GM21786 (cell line): ENCODE measurements around the gene CAPZA1.

ENCODE experiments used
- ATAC-seq: cut with Tn5 transposase; IDR thresholded peaks from one replicate; pipeline ENCODE4 v1.9.1; 2021; ENCODE audit not compliant: unreplicated experiment

CAPZA1 gene

GRCh38 chr1:112675728-112676381 is 56.2 kb downstream of the CAPZA1 start:
- ATAC-seq: no peak

DNA sequence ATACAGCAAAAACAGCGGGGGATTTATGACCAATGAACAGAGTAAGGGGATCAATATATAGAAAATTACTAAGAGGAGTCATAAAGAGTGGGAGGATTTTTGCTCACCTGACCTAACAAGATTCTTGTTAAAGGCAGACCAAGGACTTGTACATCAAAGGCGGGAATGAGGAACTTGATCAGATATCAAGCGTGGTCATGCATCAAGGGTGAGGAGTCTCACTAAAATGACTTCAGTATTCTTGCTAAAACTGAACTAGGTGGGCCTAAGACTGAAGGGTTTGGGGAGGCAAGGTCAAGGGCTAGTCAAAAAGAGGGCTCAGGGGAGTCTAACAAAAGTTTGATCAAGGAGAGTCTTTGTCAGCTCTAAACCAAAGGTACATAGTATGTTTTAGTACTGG is 56.9 kb downstream of the CAPZA1 start:
- ATAC-seq: no peak

- no peak for ATAC-seq
Observed at GRCh38 chr1:112677501-112677900, 57.9 kb downstream of the CAPZA1 start.

GRCh38 chr1:112678605-112679004 is 59.0 kb downstream of the CAPZA1 start:
- no peak for ATAC-seq

DNA sequence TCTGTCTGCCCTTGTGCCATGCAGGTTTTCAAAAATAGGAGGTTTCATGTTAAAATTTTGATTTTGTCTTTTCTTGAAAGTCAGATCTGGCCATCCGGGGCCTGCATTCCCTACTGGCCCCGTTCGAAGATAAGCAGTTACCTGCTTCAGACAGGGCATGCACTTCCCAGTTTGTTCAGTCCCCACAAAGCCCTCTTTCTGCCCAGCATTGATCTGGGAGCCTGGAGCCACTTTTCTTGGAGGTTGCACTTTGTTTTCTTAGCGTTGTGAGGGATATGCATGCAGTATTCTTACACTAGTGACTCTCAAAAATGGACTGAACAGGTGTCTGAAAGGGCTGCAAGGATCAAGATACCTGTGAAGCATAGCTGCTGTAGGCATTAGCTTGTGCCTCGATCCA is 66.3 kb downstream of the CAPZA1 start:
- ATAC-seq: no peak

DNA sequence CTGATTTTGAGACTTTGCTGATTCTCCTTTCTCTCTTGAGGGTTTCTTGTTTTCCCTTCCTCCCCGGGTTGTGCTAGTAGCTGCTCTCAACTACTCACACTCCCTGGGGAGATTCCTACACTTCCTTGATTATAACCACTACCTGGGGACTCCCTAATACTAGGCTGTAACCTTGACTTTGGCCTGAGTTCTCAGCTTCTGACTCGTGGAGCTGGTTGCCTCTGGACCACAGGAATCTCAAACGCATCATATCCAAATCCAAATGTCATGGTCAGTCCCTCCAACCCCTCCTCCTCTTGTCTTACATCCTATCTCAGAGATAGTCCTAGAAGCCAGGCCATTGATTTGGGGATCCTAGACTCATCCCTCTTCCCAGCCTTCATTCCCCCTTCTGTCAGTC is 66.8 kb downstream of the CAPZA1 start:
- ATAC-seq: no peak

GRCh38 chr1:112686835-112687234 is 67.2 kb downstream of the CAPZA1 start:
- ATAC-seq: no peak

- ATAC-seq: no peak
Observed at GRCh38 chr1:112687361-112687760, 67.7 kb downstream of the CAPZA1 start.

DNA sequence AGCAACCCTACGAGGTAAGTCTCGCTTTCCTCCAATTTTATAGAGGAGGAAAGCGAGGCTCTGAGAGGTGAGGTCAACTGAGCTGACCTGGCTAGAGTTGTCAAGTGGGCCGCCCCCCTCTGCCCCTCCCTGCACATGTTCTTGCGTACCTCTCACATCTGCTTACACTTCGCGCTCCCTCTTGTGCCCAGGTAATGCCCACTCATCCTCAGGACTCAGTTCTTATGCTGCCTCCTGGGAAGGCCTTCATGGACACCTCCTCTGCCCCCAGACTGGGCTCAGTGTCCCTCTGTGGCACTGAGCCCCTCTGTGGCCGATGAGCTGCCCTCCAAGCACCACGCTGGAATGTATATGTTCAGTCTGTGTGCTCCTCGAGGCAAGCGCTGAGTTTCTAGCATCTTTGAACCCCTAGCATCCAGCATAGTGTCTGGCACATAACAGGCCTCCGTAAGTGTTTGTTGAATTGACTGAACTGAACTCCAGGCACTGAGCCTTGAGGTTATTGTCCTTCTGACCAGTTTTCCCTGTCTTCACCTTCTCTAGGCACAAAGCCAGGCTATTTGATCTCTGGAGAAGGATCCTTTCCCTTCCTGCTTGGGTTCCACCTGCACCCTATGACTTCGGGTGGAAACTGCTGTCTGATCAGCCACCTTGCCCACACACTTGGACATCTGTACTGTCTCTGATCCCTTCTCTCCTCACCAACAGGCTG is 68.3 kb downstream of the CAPZA1 start:
- no peak for ATAC-seq

- no peak for ATAC-seq
Observed at GRCh38 chr1:112688781-112689193, 69.2 kb downstream of the CAPZA1 start.

DNA sequence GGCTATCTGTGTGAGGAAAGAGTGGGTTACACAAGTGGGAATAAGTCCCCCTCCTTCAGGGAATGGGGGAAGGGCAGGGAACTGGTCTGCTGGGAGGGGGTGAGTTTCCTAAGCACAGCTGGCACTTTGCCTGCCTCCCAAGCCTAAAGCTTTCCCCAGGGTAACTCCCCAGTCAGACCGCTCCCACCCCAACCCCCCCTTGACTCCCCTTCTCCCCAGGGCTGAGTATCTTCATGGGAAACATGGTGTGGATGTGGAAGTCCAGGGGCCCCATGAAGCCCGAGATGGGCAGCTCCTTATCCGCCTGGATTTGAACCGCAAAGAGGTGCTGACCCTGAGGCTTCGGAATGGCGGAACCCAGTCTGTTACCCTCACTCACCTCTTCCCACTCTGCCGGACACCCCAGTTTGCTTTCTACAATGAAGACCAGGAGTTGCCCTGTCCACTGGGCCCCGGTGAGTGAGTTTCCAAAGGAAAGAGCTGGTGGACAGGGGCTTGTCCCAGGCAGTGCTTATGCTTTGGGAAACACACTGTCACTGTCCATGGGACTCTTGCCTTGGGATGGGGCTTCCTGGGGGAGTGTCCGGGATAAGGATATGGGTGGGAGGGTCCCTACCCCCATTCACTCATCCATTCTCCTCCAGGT is 69.7 kb downstream of the CAPZA1 start:
- ATAC-seq: no peak

DNA sequence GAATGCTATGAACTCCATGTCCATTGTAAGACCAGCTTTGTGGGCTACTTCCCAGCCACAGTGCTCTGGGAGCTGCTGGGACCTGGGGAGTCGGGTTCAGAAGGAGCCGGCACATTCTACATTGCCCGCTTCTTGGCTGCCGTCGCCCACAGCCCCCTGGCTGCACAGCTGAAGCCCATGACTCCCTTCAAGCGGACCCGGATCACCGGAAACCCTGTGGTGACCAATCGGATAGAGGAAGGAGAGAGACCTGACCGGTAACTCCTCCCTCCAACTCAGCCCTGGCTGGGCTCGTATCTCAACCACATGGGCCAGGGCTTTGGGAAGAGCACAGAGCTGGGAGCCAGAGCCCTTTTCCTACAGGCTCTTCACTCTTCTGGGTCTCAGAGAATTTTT is 70.2 kb downstream of the CAPZA1 start:
- ATAC-seq: no peak

GRCh38 chr1:112692681-112693080 is 73.0 kb downstream of the CAPZA1 start:
- ATAC-seq: no peak

- ATAC-seq: no peak
Observed at GRCh38 chr1:112693821-112694220, 74.2 kb downstream of the CAPZA1 start.

DNA sequence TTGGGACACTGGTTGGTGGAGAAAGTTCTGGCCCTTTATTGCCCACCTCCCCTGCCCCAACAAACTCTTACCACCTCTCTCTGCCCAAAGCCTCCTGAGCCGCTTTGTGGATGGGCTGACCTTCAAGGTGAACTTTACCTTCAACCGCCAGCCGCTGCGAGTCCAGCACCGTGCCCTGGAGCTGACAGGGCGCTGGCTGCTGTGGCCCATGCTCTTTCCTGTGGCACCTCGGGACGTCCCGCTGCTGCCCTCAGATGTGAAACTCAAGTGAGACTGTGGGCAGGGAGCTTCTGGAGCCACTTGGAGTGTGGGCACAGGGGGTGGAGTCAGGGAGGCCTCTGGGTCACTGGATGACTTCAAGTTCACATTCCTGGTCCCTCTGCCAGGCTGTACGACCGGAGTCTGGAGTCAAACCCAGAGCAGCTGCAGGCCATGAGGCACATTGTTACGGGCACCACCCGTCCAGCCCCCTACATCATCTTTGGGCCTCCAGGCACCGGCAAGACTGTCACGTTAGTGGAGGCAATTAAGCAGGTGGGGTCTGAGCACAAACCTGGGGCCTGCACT is 74.8 kb downstream of the CAPZA1 start:
- no peak for ATAC-seq

DNA sequence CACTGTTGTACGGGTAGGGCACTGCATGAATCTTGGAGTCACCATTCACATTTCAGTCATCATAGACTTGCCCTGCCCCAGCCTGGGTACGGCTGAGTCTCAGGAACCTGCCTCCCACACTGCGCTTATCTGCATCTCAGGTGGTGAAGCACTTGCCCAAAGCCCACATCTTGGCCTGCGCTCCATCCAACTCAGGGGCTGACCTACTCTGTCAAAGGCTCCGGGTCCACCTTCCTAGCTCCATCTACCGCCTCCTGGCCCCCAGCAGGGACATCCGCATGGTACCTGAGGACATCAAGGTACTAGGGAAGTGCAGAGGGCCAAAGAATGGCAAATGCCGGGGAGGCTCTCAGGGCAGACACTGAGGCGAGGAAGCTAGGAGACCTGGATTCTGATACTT is 75.6 kb downstream of the CAPZA1 start:
- no peak for ATAC-seq

DNA sequence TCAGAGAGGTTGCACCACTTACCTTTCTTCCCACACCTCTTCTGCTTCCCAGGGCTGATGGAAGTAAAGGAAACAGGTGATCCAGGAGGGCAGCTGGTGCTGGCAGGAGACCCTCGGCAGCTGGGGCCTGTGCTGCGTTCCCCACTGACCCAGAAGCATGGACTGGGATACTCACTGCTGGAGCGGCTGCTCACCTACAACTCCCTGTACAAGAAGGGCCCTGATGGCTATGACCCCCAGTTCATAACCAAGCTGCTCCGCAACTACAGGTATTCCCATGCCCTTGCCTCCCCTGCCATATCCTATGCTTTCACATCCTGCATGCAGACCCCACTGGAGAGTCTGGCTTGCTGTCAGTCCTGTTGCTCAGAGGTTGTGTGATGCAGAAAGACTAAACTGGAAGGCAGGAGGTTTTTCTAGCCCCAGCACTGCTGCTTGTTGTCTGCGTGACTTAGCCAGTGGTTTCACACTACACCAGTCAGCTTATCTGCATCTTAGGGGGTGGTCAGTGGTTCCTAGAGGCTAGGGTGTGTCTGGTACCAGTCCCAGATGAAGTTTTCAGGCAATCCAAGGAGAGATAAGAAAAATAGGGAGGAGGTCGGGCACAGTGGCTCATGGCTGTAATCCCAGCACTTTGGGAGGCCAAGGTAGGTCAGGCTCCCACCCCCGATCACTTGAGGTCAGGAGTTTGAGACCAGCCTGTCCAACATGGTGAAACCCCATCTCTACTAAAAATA is 77.1 kb downstream of the CAPZA1 start:
- ATAC-seq: no peak

- no peak for ATAC-seq
Observed at GRCh38 chr1:112697781-112698201, 78.2 kb downstream of the CAPZA1 start.

DNA sequence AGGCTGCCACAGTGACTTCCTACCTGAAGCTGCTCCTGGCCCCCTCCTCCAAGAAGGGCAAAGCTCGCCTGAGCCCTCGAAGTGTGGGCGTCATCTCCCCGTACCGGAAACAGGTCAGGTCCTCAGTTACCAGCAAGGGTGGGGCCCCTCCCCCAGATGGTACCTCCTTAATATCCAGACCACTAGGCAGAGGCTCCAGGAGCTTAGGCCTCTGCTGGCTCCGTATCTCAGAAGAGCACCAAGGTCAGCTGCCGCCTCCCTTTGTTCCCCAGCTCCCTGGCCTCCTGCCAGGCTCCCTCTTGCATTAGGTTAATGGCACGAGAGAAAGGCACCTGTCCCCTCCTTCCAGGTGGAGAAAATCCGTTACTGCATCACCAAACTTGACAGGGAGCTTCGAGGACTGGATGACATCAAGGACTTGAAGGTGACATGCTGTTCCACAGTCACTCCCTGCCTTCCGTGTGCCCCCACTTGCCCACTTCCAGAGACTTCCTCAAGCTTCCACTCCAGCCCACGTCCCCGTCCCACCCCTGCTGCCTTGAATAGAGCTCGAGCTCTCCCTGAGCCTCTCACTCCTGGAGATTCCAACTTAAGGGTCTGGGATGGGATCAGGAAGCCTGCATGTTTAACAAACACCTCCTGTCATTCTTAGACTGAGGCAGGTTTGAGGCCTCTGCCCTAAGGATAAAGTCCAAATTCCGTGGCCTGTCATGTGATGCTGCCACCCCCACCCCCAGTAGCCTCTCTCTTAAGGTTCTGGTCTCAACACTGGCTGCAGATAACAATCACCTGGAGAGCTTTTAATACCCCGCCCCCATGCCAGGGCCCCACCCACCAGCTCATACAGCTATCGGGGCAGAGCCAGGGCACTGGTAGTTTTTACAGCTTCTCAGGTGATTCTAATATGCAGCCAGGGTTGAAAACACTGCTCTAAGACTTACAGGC is 79.0 kb downstream of the CAPZA1 start:
- ATAC-seq: no peak
